H9 (cell line): Measurements from ENCODE around the gene TCERG1L. TPM values are rescaled to one million over a fixed set of nuclear protein-coding genes. Genes with fewer than 3 reads are reported as not detected.

Experiments used
- DNase-seq: peaks from one replicate; pipeline ENCODE4 v3.0.0-alpha.2; 2017
- H2AFZ ChIP-seq: one replicate; pipeline ENCODE4 v1.6.1; 2013; ENCODE audit warnings: mild to moderate bottlenecking, low read length, control low read depth, moderate library complexity
- H2AK5ac ChIP-seq: 2 replicates; pipeline ENCODE4 v1.6.1; 2013; ENCODE audit warnings: low read length, control low read depth, mixed read lengths; ENCODE audit not compliant: insufficient read length
- H2BK120ac ChIP-seq: one replicate; pipeline ENCODE4 v1.6.1; 2013; ENCODE audit warnings: low read depth, mild to moderate bottlenecking, low read length, control low read depth, inconsistent platforms; ENCODE audit not compliant: poor library complexity, severe bottlenecking
- H2BK12ac ChIP-seq: 2 replicates; pipeline ENCODE4 v1.6.1; 2013; ENCODE audit warnings: low read length, control low read depth, mixed read lengths, low read depth; ENCODE audit not compliant: insufficient read length
- H2BK15ac ChIP-seq: 2 replicates; pipeline ENCODE4 v1.6.1; 2013; ENCODE audit warnings: low read depth, low read length, control low read depth
- H2BK20ac ChIP-seq: one replicate; pipeline ENCODE4 v1.6.1; 2013; ENCODE audit warnings: low read depth, mild to moderate bottlenecking, low read length, control low read depth, inconsistent platforms; ENCODE audit not compliant: poor library complexity, severe bottlenecking
- H2BK5ac ChIP-seq: 2 replicates; pipeline ENCODE4 v1.6.1; 2013; ENCODE audit warnings: low read length, control low read depth, mixed read lengths; ENCODE audit not compliant: insufficient read length
- H3K14ac ChIP-seq: 2 replicates; pipeline ENCODE4 v1.6.1; 2013; ENCODE audit warnings: low read length, control low read depth; ENCODE audit not compliant: insufficient read depth
- H3K18ac ChIP-seq: 2 replicates; pipeline ENCODE4 v1.6.1; 2013; ENCODE audit warnings: low read depth, mild to moderate bottlenecking, mixed read lengths, low read length, control low read depth; ENCODE audit not compliant: insufficient read length
- H3K23ac ChIP-seq: 2 replicates; pipeline ENCODE4 v1.6.1; 2013; ENCODE audit warnings: low read length, control low read depth, mixed read lengths, low read depth; ENCODE audit not compliant: insufficient read length
- H3K23me2 ChIP-seq: 2 replicates; pipeline ENCODE4 v1.6.1; 2013; ENCODE audit warnings: low read depth, mild to moderate bottlenecking, mixed read lengths, low read length, control low read depth; ENCODE audit not compliant: insufficient read length, poor library complexity, severe bottlenecking
- H3K27ac ChIP-seq: 2 replicates; pipeline ENCODE4 v1.5.1; 2013; ENCODE audit warnings: low read length, control low read depth, mixed read lengths, low read depth; ENCODE audit not compliant: insufficient read length
- H3K27me3 ChIP-seq: 2 replicates; pipeline ENCODE4 v1.6.1; 2013; ENCODE audit warnings: low read length, control low read depth, inconsistent platforms; ENCODE audit not compliant: insufficient read depth
- H3K4ac ChIP-seq: 2 replicates; pipeline ENCODE4 v1.6.1; 2013; ENCODE audit warnings: low read depth, mild to moderate bottlenecking, control low read depth, inconsistent platforms, low read length, moderate library complexity
- H3K4me1 ChIP-seq: 2 replicates; pipeline ENCODE4 v1.6.1; 2013; ENCODE audit warnings: low read length, control low read depth, inconsistent platforms; ENCODE audit not compliant: insufficient read depth
- H3K4me2 ChIP-seq: 2 replicates; pipeline ENCODE4 v1.6.1; 2013; ENCODE audit warnings: low read length, control low read depth, mixed read lengths; ENCODE audit not compliant: insufficient read length, insufficient read depth
- H3K56ac ChIP-seq: 2 replicates; pipeline ENCODE4 v1.6.1; 2013; ENCODE audit warnings: low read depth, mild to moderate bottlenecking, mixed read lengths, low read length, control low read depth; ENCODE audit not compliant: insufficient read length
- H3K79me1 ChIP-seq: 2 replicates; pipeline ENCODE4 v1.6.1; 2013; ENCODE audit warnings: low read depth, mild to moderate bottlenecking, moderate library complexity, low read length, control low read depth, inconsistent platforms; ENCODE audit not compliant: insufficient read depth, poor library complexity, severe bottlenecking
- H3K79me2 ChIP-seq: 2 replicates; pipeline ENCODE4 v1.6.1; 2013; ENCODE audit warnings: low read length, control low read depth, inconsistent platforms; ENCODE audit not compliant: insufficient read depth
- H3K9ac ChIP-seq: 2 replicates; pipeline ENCODE4 v1.6.1; 2013; ENCODE audit warnings: low read length, control low read depth, mixed read lengths; ENCODE audit not compliant: insufficient read length; ENCODE audit errors: extremely low read depth
- H3K9me3 ChIP-seq: one replicate; pipeline ENCODE4 v1.6.1; 2013; ENCODE audit warnings: low read depth, low read length, inconsistent platforms; ENCODE audit not compliant: control insufficient read depth
- H3T11ph ChIP-seq: one replicate; pipeline ENCODE4 v1.6.1; 2013; ENCODE audit warnings: mild to moderate bottlenecking, low read length, control low read depth, inconsistent platforms
- H4K20me1 ChIP-seq: one replicate; pipeline ENCODE4 v1.6.1; 2013; ENCODE audit not compliant: control insufficient read depth, insufficient read length, insufficient read depth
- H4K5ac ChIP-seq: 2 replicates; pipeline ENCODE4 v1.6.1; 2013; ENCODE audit warnings: low read depth, mild to moderate bottlenecking, mixed read lengths, low read length, control low read depth; ENCODE audit not compliant: insufficient read length
- H4K8ac ChIP-seq: replicated peaks from 2 replicates; pipeline ENCODE4 v1.6.1; 2013; ENCODE audit warnings: low read length, control low read depth, mixed read lengths, low read depth; ENCODE audit not compliant: insufficient read length
- H4K91ac ChIP-seq: 2 replicates; pipeline ENCODE4 v1.6.1; 2013; ENCODE audit warnings: low read depth, mild to moderate bottlenecking, moderate library complexity, mixed read lengths, low read length, control low read depth; ENCODE audit not compliant: insufficient read length
- H3K27ac Mint-ChIP-seq, 3 experiments: 2 replicates in 2 of 3; 3 replicates in 1 of 3; pipeline ENCODE4 v1.8.0; 2020 to 2021; ENCODE audit warnings: mixed read lengths in 3 of 3, mild to moderate bottlenecking in 1 of 3, moderate library complexity in 1 of 3
- H3K27me3 Mint-ChIP-seq: 2 replicates; pipeline ENCODE4 v1.8.0; 2021; ENCODE audit warnings: low read depth, mild to moderate bottlenecking, moderate library complexity, mixed read lengths
- H3K36me3 Mint-ChIP-seq, 3 experiments: 2 replicates in 2 of 3; 3 replicates in 1 of 3; pipeline ENCODE4 v1.8.0; 2020 to 2021; ENCODE audit warnings: low read depth in 3 of 3, mixed read lengths in 3 of 3; ENCODE audit not compliant: insufficient read depth in 1 of 3
- H3K4me1 Mint-ChIP-seq, 2 experiments: 2 replicates each; pipeline ENCODE4 v1.8.0; 2020; ENCODE audit warnings: mixed read lengths in 2 of 2
- H3K4me3 Mint-ChIP-seq, 2 experiments: 2 replicates in 1 of 2; 3 replicates in 1 of 2; pipeline ENCODE4 v1.8.0; 2020 to 2021; ENCODE audit warnings: mild to moderate bottlenecking in 2 of 2, mixed read lengths in 2 of 2, moderate library complexity in 1 of 2
- H3K9me3 Mint-ChIP-seq, 2 experiments: 2 replicates in 1 of 2; 3 replicates in 1 of 2; pipeline ENCODE4 v1.8.0; 2020; ENCODE audit warnings: mild to moderate bottlenecking in 2 of 2, mixed read lengths in 2 of 2, moderate library complexity in 1 of 2
- CTCF ChIP-seq: fragments of 200-600 bp; sonication (generic); conservative IDR thresholded peaks from 3 replicates; pipeline ENCODE4 v1.8.0; 2021; ENCODE audit warnings: antibody characterized with exemption, mild to moderate bottlenecking
- WGBS: extraction: QIAGEN DNeasy Blood & Tissue Kit; methylation state at CpG from one replicate; pipeline ENCODE4 v1.1.7; 2013; ENCODE audit warnings: missing lambda C conversion rate, low lambda C conversion rate, mixed read lengths; ENCODE audit not compliant: insufficient read length; ENCODE audit errors: extremely low coverage; 5-methylcytosine and 5-hydroxymethylcytosine counted together
- total RNA-seq: library from RNA; stranded (reverse); gene quantifications from 2 replicates; pipeline ENCODE4 v1.2.1, GENCODE V29; 2021

Gene TCERG1L
- total RNA-seq, 1 experiment from 2014 or later, result 3.3 TPM

GRCh38 chr10:131162211-131162610, 149.3 kb downstream of the TCERG1L start:
- no peak overlapping the region for H3K18ac ChIP-seq
- H2BK15ac ChIP-seq, result no peak overlapping the region
- WGBS, result no CpG with 5 or more reads among the region's 6 CpGs
- no peaks in the 10 kb centered on the region for H3K27me3 ChIP-seq
- no peaks in the 10 kb centered on the region for H3K9me3 Mint-ChIP-seq
- H4K8ac ChIP-seq, result no peak overlapping the region
- no peak overlapping the region for H2BK5ac ChIP-seq
- H3K4me3 Mint-ChIP-seq, result no peak overlapping the region
- H4K5ac ChIP-seq, result no peak overlapping the region
- no peaks in the 10 kb centered on the region for H3K27me3 Mint-ChIP-seq
- H3K36me3 Mint-ChIP-seq, result no peaks in the 10 kb centered on the region
- no peak for DNase-seq
- H3K56ac ChIP-seq, result no peak overlapping the region
- no peak overlapping the region for H3K4me2 ChIP-seq
- H2BK12ac ChIP-seq, result no peak overlapping the region
- H2BK20ac ChIP-seq, result no peak overlapping the region
- no peak overlapping the region for H3T11ph ChIP-seq
- no peaks in the 10 kb centered on the region for H3K9me3 ChIP-seq
- no peak overlapping the region for H3K27ac Mint-ChIP-seq
- H3K79me1 ChIP-seq, result no peaks in the 10 kb centered on the region
- no peak for TF ChIP-seq CTCF
- H4K20me1 ChIP-seq, result no peaks in the 10 kb centered on the region
- no peak overlapping the region for H3K9ac ChIP-seq
- no peak overlapping the region for H2AFZ ChIP-seq
- no peak overlapping the region; the same call in 1 of the 2 replicates for H3K14ac ChIP-seq
- no peaks in the 10 kb centered on the region for H3K23me2 ChIP-seq
- H3K4ac ChIP-seq, result no peak overlapping the region
- no peak overlapping the region for H3K27ac ChIP-seq
- H2AK5ac ChIP-seq, result no peak overlapping the region
- H3K23ac ChIP-seq, result no peak overlapping the region
- no peaks in the 10 kb centered on the region for H3K79me2 ChIP-seq
- H2BK120ac ChIP-seq, result no peak overlapping the region
- peaks cover 9 to 15% of the 10 kb centered on the region in 2 experiments; a peak in 3 of 4 replicates for H3K4me1 Mint-ChIP-seq
- H4K91ac ChIP-seq, result no peak overlapping the region
- H3K4me1 ChIP-seq, result no peaks in the 10 kb centered on the region
